K562 (cell line): ENCODE results near the gene PIAS3. TPM values are rescaled to one million over a fixed set of nuclear protein-coding genes. Genes with fewer than 3 reads are reported as not detected.
A peak's percentile ranks its signal among the peaks of the same experiment; 100 is the strongest.

ENCODE experiments used
- CBX3 ChIP-seq, 2 experiments: IDR thresholded peaks; 1 replicate in 1 of 2; 2 replicates in 1 of 2; pipeline ENCODE4 v1.6.1; 2012; ENCODE audit warnings: inconsistent platforms in 2 of 2, low read length in 2 of 2, borderline replicate concordance in 1 of 2, control low read depth in 1 of 2
- CCNT2 ChIP-seq: IDR thresholded peaks from 2 replicates; pipeline ENCODE4 v1.6.1; 2011; ENCODE audit warnings: borderline replicate concordance, low read depth, mild to moderate bottlenecking, moderate library complexity, mixed read lengths, low read length; ENCODE audit not compliant: insufficient read length; ENCODE audit errors: extremely low read depth
- DMBX1 ChIP-seq: fragments of 250-450 bp; sonication (Bioruptor Pico); IDR thresholded peaks from 2 replicates; pipeline ENCODE4 v1.8.0; 2022; ENCODE audit warnings: inconsistent platforms, mild to moderate bottlenecking, moderate library complexity, borderline replicate concordance
- ETV5 ChIP-seq: sonication (generic); formaldehyde crosslinking; IDR thresholded peaks from 2 replicates; pipeline ENCODE4 v1.4.0; 2020; ENCODE audit warnings: low read depth, mild to moderate bottlenecking, missing genetic modification reagents
- EWSR1 ChIP-seq: fragments of 450-650 bp; IDR thresholded peaks from 2 replicates; pipeline ENCODE4 v1.6.1; 2018; ENCODE audit warnings: borderline replicate concordance, mild to moderate bottlenecking, low read depth, moderate library complexity; ENCODE audit not compliant: partially characterized antibody
- FOXA3 ChIP-seq, 2 experiments: fragments of 450-650 bp in 1 of 2; sonication (generic) in 1 of 2; formaldehyde crosslinking; IDR thresholded peaks in 1 of 2; conservative IDR thresholded peaks in 1 of 2; 2 replicates each; pipeline versions ENCODE4 v1.4.0 to v1.8.0; 2020 to 2022; ENCODE audit warnings: mild to moderate bottlenecking in 2 of 2, missing genetic modification reagents in 1 of 2
- FOXK2 ChIP-seq, 2 experiments: fragments of 450-650 bp; IDR thresholded peaks in 1 of 2; conservative IDR thresholded peaks in 1 of 2; 2 replicates each; pipeline ENCODE4 v1.6.1; 2016; ENCODE audit warnings: low read depth in 2 of 2, mild to moderate bottlenecking in 1 of 2
- NR3C1 ChIP-seq: sonication (generic); formaldehyde crosslinking; IDR thresholded peaks from 2 replicates; pipeline ENCODE4 v1.8.1; 2022; ENCODE audit warnings: missing genetic modification reagents
- PHB ChIP-seq: fragments of 250-450 bp; sonication (Bioruptor Pico); IDR thresholded peaks from 2 replicates; pipeline ENCODE4 v1.5.0; 2021
- RB1 ChIP-seq: fragments of 450-650 bp; IDR thresholded peaks from 2 replicates; pipeline ENCODE4 v1.6.1; 2017; ENCODE audit warnings: low read depth, mild to moderate bottlenecking
- SIN3B ChIP-seq: fragments of 450-650 bp; IDR thresholded peaks from 2 replicates; pipeline ENCODE4 v1.6.1; 2017; ENCODE audit warnings: low read depth, mild to moderate bottlenecking, moderate library complexity
- SUPT5H ChIP-seq: fragments of 450-650 bp; IDR thresholded peaks from 2 replicates; pipeline ENCODE4 v1.6.1; 2016
- TFAM ChIP-seq: fragments of 250-450 bp; sonication (Bioruptor Pico); conservative IDR thresholded peaks from 2 replicates; pipeline ENCODE4 v1.5.0; 2021; ENCODE audit warnings: mild to moderate bottlenecking, moderate library complexity
- ZFP30 ChIP-seq: fragments of 250-450 bp; sonication (Bioruptor Pico); IDR thresholded peaks from 2 replicates; pipeline ENCODE4 v1.8.0; 2022; ENCODE audit warnings: moderate library complexity, mild to moderate bottlenecking, inconsistent platforms, borderline replicate concordance
- ZNF23 ChIP-seq: fragments of 250-450 bp; sonication (Bioruptor Pico); IDR thresholded peaks from 2 replicates; pipeline ENCODE4 v1.4.0; 2020; ENCODE audit warnings: mild to moderate bottlenecking
- ZNF347 ChIP-seq: fragments of 450-650 bp; formaldehyde crosslinking; IDR thresholded peaks from 2 replicates; pipeline ENCODE4 v1.4.0; 2020; ENCODE audit warnings: low read depth, mild to moderate bottlenecking, moderate library complexity
- ZNF436 ChIP-seq: fragments of 250-450, 450-650 bp; sonication (Bioruptor Pico); formaldehyde crosslinking; IDR thresholded peaks from 2 replicates; pipeline ENCODE4 v1.7.0; 2020; ENCODE audit warnings: mild to moderate bottlenecking
- polyA plus RNA-seq, 8 experiments: library from polyadenylated mRNA; depleted of rRNA in 4 of 8; stranded (reverse) in 5 of 8; unstranded in 3 of 8; fragments of >200 nt; fragmentation: Nextera tagmentation in 2 of 8; fragmentation: Illumina TruSeq in 1 of 8; extraction: Ambion mirVana in 2 of 8; extraction: Trizol in 1 of 8; gene quantifications; 2 replicates each; pipeline versions ENCODE4 v1.2.1 to v1.2.3, GENCODE V29; 2011 to 2014; ENCODE audit warnings: inconsistent platforms in 1 of 8, missing spikeins in 1 of 8
- total RNA-seq, 7 experiments: library from RNA; depleted of rRNA in 6 of 7; stranded (reverse); fragments of >200 nt in 6 of 7; fragmentation: Illumina TruSeq in 2 of 7; extraction: Trizol in 2 of 7; gene quantifications; 2 replicates each; pipeline versions ENCODE4 v1.2.1 to v1.2.3, GENCODE V29; 2011 to 2021; ENCODE audit warnings: low replicate concordance in 1 of 7
- TF ChIP-seq, protein P1 (sequence below), 2 experiments: fragments of 450-650 bp in 1 of 2; IDR thresholded peaks; 2 replicates each; pipeline ENCODE4 v1.6.1; 2011 to 2017; ENCODE audit warnings: low read depth in 2 of 2, antibody characterized with exemption in 1 of 2, borderline replicate concordance in 1 of 2, low read length in 1 of 2, mild to moderate bottlenecking in 1 of 2, mixed read lengths in 1 of 2; ENCODE audit not compliant: control insufficient read depth in 1 of 2
- TF ChIP-seq, protein P2 (sequence below): IDR thresholded peaks from 2 replicates; pipeline ENCODE4 v1.6.1; 2016; ENCODE audit warnings: missing genetic modification characterization, missing compliant biosample characterization

Gene PIAS3
- total and polyA plus RNA-seq, 9 of the 15 experiments (the other 6 are each of a cell fraction or from before 2014, with no cell fraction given), result 1.1 to 25.6 (median 7.9) TPM

DNA sequence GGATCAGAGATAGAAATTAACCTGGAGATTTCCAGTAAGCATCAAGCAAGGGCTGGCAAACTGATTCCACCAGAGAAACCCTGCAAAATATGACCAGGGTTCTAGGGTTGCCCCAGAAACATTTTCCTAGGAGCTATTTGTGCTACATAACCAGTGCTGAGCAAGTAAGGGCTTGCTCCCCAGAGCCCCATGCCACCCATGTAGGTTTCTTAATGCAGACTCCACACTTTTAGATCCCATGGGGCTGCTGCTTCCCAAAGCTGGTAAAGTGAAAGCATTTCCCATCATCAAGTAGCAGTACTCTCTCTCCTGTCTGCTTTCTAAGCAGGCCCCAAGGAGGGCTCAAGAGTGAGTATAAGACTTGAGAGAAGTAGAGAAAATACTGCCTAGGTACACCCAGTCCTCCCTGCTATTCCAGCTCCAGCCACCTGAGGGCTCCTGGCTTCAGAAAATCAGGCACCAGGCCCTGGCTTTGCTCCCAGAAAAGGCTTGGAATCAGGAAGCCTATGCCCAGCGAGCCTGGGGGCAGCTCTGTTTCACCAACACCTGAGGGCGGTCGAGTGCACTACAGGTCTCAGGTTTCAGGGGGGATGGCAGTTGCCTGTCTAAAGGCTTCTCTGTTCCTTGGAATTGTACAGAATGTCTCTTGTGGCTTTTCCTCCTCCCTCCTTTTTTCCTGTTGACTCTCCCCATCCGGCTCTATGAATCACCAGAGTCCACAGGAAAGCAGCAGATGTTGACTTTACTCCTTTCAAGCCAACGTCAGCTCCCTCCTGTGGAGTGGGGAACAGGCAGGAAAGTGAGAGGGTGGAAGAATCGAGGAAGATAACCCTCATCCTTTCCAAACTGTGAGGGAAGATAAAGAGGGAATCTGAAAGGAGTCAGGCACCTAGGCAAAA, 33.0 kb upstream of the PIAS3 start (continued):
- peak; percentile 61; the same call in 1 of the 2 replicates for TF ChIP-seq ETV5 (CRISPR knock-in tag)
- no peak for TF ChIP-seq NR3C1 (CRISPR knock-in tag)
- TF ChIP-seq FOXA3 (CRISPR knock-in tag; conservative IDR thresholded peaks at IDR 0.05 in 1 of 2, IDR thresholded peaks at IDR 0.05 in 1 of 2), result peak; percentile 77 to 86
- TF ChIP-seq DMBX1, result 0 out of 2 replicates have a peak, but pooled peaks have one; percentile 31
- no peak for TF ChIP-seq ZNF347 (CRISPR knock-in tag)
- peak; percentile 18 to 54; a peak in 1 of 4 replicates for TF ChIP-seq FOXK2 (conservative IDR thresholded peaks at IDR 0.05 in 1 of 2, IDR thresholded peaks at IDR 0.05 in 1 of 2; ENCODE audit: low read depth in 2 of 2)
- TF ChIP-seq SIN3B, result no peak
- no peak for TF ChIP-seq ZNF23 (CRISPR knock-in tag)
- no peak for TF ChIP-seq CBX3 (IDR thresholded peaks at IDR 0.05; ENCODE audit: borderline replicate concordance in 1 of 2, low read length in 2 of 2)
- no peak for TF ChIP-seq SUPT5H
- no peak for TF ChIP-seq CCNT2
- TF ChIP-seq ZFP30 (CRISPR knock-in tag), result no peak
- no peak for TF ChIP-seq ZNF436 (CRISPR knock-in tag)
- TF ChIP-seq, protein P1, sequence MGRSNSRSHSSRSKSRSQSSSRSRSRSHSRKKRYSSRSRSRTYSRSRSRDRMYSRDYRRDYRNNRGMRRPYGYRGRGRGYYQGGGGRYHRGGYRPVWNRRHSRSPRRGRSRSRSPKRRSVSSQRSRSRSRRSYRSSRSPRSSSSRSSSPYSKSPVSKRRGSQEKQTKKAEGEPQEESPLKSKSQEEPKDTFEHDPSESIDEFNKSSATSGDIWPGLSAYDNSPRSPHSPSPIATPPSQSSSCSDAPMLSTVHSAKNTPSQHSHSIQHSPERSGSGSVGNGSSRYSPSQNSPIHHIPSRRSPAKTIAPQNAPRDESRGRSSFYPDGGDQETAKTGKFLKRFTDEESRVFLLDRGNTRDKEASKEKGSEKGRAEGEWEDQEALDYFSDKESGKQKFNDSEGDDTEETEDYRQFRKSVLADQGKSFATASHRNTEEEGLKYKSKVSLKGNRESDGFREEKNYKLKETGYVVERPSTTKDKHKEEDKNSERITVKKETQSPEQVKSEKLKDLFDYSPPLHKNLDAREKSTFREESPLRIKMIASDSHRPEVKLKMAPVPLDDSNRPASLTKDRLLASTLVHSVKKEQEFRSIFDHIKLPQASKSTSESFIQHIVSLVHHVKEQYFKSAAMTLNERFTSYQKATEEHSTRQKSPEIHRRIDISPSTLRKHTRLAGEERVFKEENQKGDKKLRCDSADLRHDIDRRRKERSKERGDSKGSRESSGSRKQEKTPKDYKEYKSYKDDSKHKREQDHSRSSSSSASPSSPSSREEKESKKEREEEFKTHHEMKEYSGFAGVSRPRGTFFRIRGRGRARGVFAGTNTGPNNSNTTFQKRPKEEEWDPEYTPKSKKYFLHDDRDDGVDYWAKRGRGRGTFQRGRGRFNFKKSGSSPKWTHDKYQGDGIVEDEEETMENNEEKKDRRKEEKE (IDR thresholded peaks at IDR 0.05; ENCODE audit: borderline replicate concordance in 1 of 2, control insufficient read depth in 1 of 2, low read depth in 2 of 2, low read length in 1 of 2), result no peak
- no peak for TF ChIP-seq TFAM
- no peak for TF ChIP-seq PHB (CRISPR knock-in tag)
- TF ChIP-seq RB1, result 0 out of 2 replicates have a peak, but pooled peaks have one; percentile 44
- no peak for TF ChIP-seq EWSR1
- TF ChIP-seq, protein P2, sequence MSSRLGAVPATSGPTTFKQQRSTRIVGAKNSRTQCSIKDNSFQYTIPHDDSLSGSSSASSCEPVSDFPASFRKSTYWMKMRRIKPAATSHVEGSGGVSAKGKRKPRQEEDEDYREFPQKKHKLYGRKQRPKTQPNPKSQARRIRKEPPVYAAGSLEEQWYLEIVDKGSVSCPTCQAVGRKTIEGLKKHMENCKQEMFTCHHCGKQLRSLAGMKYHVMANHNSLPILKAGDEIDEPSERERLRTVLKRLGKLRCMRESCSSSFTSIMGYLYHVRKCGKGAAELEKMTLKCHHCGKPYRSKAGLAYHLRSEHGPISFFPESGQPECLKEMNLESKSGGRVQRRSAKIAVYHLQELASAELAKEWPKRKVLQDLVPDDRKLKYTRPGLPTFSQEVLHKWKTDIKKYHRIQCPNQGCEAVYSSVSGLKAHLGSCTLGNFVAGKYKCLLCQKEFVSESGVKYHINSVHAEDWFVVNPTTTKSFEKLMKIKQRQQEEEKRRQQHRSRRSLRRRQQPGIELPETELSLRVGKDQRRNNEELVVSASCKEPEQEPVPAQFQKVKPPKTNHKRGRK (tag), result peak; percentile 59
